ENCODE results near the gene SPRTN. TPM values are rescaled to one million over a fixed set of nuclear protein-coding genes. Genes with fewer than 3 reads are reported as not detected.

The SPRTN gene
- total and polyA plus RNA-seq, 4 donors = 2.1 to 8.9 (median 6.5) TPM

DNA sequence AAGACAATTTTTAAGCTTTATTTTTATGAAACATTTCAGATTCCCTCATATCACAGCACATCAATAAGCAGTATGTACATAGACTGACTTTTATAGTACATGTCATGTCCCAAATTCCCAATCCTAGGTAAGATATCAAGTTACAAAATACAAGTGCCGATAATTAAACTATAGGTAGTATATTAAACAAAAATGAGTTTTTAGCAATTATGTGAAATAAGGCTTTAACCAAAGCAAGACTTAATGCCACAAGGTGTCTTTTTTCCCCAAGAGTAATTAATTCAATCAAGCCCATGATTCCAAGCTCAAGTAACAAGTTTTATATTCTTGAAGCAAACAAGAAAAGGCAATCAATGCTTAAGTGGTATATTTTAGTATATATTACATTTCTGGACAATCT is 5.3 kb upstream of the SPRTN start:
- TF ChIP-seq FOXA1 (IDR thresholded peaks at IDR 0.05) (no peak), SP1 (IDR thresholded peaks at IDR 0.05) (no peak), RAD21 (IDR thresholded peaks at IDR 0.05) (no peak), YY1 (IDR thresholded peaks at IDR 0.05) (no peak), FOXA2 (IDR thresholded peaks at IDR 0.05) (no peak), MAX (IDR thresholded peaks at IDR 0.05) (no peak), JUND (IDR thresholded peaks at IDR 0.05) (no peak), EGR1 (IDR thresholded peaks at IDR 0.05; ENCODE audit: low read depth in 2 of 2) (no peak), HNF4A (conservative IDR thresholded peaks at IDR 0.05) (no peak)
- TF ChIP-seq, protein P1, sequence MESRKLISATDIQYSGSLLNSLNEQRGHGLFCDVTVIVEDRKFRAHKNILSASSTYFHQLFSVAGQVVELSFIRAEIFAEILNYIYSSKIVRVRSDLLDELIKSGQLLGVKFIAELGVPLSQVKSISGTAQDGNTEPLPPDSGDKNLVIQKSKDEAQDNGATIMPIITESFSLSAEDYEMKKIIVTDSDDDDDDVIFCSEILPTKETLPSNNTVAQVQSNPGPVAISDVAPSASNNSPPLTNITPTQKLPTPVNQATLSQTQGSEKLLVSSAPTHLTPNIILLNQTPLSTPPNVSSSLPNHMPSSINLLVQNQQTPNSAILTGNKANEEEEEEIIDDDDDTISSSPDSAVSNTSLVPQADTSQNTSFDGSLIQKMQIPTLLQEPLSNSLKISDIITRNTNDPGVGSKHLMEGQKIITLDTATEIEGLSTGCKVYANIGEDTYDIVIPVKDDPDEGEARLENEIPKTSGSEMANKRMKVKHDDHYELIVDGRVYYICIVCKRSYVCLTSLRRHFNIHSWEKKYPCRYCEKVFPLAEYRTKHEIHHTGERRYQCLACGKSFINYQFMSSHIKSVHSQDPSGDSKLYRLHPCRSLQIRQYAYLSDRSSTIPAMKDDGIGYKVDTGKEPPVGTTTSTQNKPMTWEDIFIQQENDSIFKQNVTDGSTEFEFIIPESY (IDR thresholded peaks at IDR 0.05) = no peak
- TF ChIP-seq, protein P2, sequence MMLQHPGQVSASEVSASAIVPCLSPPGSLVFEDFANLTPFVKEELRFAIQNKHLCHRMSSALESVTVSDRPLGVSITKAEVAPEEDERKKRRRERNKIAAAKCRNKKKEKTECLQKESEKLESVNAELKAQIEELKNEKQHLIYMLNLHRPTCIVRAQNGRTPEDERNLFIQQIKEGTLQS (IDR thresholded peaks at IDR 0.05) = no peak
- TF ChIP-seq, protein P3, sequence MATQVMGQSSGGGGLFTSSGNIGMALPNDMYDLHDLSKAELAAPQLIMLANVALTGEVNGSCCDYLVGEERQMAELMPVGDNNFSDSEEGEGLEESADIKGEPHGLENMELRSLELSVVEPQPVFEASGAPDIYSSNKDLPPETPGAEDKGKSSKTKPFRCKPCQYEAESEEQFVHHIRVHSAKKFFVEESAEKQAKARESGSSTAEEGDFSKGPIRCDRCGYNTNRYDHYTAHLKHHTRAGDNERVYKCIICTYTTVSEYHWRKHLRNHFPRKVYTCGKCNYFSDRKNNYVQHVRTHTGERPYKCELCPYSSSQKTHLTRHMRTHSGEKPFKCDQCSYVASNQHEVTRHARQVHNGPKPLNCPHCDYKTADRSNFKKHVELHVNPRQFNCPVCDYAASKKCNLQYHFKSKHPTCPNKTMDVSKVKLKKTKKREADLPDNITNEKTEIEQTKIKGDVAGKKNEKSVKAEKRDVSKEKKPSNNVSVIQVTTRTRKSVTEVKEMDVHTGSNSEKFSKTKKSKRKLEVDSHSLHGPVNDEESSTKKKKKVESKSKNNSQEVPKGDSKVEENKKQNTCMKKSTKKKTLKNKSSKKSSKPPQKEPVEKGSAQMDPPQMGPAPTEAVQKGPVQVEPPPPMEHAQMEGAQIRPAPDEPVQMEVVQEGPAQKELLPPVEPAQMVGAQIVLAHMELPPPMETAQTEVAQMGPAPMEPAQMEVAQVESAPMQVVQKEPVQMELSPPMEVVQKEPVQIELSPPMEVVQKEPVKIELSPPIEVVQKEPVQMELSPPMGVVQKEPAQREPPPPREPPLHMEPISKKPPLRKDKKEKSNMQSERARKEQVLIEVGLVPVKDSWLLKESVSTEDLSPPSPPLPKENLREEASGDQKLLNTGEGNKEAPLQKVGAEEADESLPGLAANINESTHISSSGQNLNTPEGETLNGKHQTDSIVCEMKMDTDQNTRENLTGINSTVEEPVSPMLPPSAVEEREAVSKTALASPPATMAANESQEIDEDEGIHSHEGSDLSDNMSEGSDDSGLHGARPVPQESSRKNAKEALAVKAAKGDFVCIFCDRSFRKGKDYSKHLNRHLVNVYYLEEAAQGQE (IDR thresholded peaks at IDR 0.05) = no peak
- Histone ChIP-seq H3K9ac (ENCODE audit: low read depth in 1 of 2, low read length in 2 of 2) (no peak overlapping the region), H3K4me3 (ENCODE audit: low read depth in 1 of 3, low read length in 3 of 3) (no peak overlapping the region), H3K27me3 (ENCODE audit: control insufficient read depth in 4 of 4, insufficient read depth in 4 of 4, low read length in 3 of 4) (no peaks in the 10 kb centered on the region), H3K9me3 (ENCODE audit: control insufficient read depth in 4 of 4, low read length in 3 of 4) (no peaks in the 10 kb centered on the region), H3K27ac (ENCODE audit: low read depth in 1 of 2, low read length in 2 of 2) (no peak overlapping the region), H3K36me3 (ENCODE audit: control insufficient read depth in 4 of 4, insufficient read depth in 3 of 4, low read depth in 1 of 4, low read length in 3 of 4) (peaks cover 0 to 2% (median 0%) of the 10 kb centered on the region in 4 donors), H3K4me1 (ENCODE audit: control insufficient read depth in 4 of 4, insufficient read depth in 4 of 4, low read length in 3 of 4) (peaks cover 3 to 40% (median 34%) of the 10 kb centered on the region in 4 donors)
- DNase-seq (ENCODE audit: low spot score) = no peak
- 95% methylated on average over 1 of the region's 1 CpG for WGBS

GRCh38 chr1:231334079-231334666 is 3.9 kb upstream of the SPRTN start:
- Histone ChIP-seq H3K9me3 (ENCODE audit: control insufficient read depth in 4 of 4, low read length in 3 of 4) (no peaks in the 10 kb centered on the region), H3K36me3 (ENCODE audit: control insufficient read depth in 4 of 4, insufficient read depth in 3 of 4, low read depth in 1 of 4, low read length in 3 of 4) (peaks cover 0 to 2% (median 0%) of the 10 kb centered on the region in 4 donors), H3K27ac (ENCODE audit: low read depth in 1 of 2, low read length in 2 of 2) (no peak overlapping the region), H3K4me1 (ENCODE audit: control insufficient read depth in 4 of 4, insufficient read depth in 4 of 4, low read length in 3 of 4) (peaks cover 4 to 48% (median 41%) of the 10 kb centered on the region in 4 donors), H3K27me3 (ENCODE audit: control insufficient read depth in 4 of 4, insufficient read depth in 4 of 4, low read length in 3 of 4) (no peaks in the 10 kb centered on the region), H3K4me3 (ENCODE audit: low read depth in 1 of 3, low read length in 3 of 3) (peak overlapping the region in 1 of 3 donors; percentile 35), H3K9ac (ENCODE audit: low read depth in 1 of 2, low read length in 2 of 2) (no peak overlapping the region)
- no peak for TF ChIP-seq JUND (IDR thresholded peaks at IDR 0.05)
- TF ChIP-seq, protein P2 (IDR thresholded peaks at IDR 0.05) = no peak
- TF ChIP-seq, protein P3 (IDR thresholded peaks at IDR 0.05) = no peak
- TF ChIP-seq, protein P1 (IDR thresholded peaks at IDR 0.05) = no peak
- no peak for TF ChIP-seq CTCF (IDR thresholded peaks at IDR 0.05; ENCODE audit: low read depth, low read length, missing input control)
- no peak for TF ChIP-seq EGR1 (IDR thresholded peaks at IDR 0.05; ENCODE audit: low read depth in 2 of 2)
- no peak for TF ChIP-seq MAX (IDR thresholded peaks at IDR 0.05)
- TF ChIP-seq GABPA (IDR thresholded peaks at IDR 0.05 in 1 of 2, conservative IDR thresholded peaks at IDR 0.05 in 1 of 2) = no peak
- WGBS = 77% methylated on average over 1 of the region's 1 CpG
- DNase-seq (ENCODE audit: low spot score) = no peak
